SKM-1 (cell line): Measurements from ENCODE around the gene RXRA.

ENCODE experiments used
- DNase-seq: peaks from one replicate; lab custom pipeline; 2025; ENCODE audit not compliant: unreplicated experiment; lab: John Stamatoyannopoulos, UW

RXRA gene

GRCh38 chr9:134322781-134323241 lies 3.4 kb upstream of the RXRA start:
- no peak for DNase-seq

- no peak for DNase-seq
Measured at GRCh38 chr9:134323741-134324358, 2.4 kb upstream of the RXRA start.

GRCh38 chr9:134324359-134325095 lies 1.7 kb upstream of the RXRA start:
- DNase-seq: peak; percentile 31

- DNase-seq: no peak
Measured at GRCh38 chr9:134325096-134325812, 1.0 kb upstream of the RXRA start.

GRCh38 chr9:134326724-134327601 lies 708 bp downstream of the RXRA start:
- DNase-seq: no peak

GRCh38 chr9:134327671-134328231 lies 1.5 kb downstream of the RXRA start:
- no peak for DNase-seq

- no peak for DNase-seq
Measured at GRCh38 chr9:134328341-134328840, 2.1 kb downstream of the RXRA start.

- no peak for DNase-seq
Measured at GRCh38 chr9:134328841-134329575, 2.8 kb downstream of the RXRA start.

GRCh38 chr9:134329576-134329855 lies 3.3 kb downstream of the RXRA start:
- DNase-seq: no peak

GRCh38 chr9:134329886-134330285 lies 3.6 kb downstream of the RXRA start:
- DNase-seq: no peak

GRCh38 chr9:134330590-134330989 lies 4.3 kb downstream of the RXRA start:
- no peak for DNase-seq

GRCh38 chr9:134331186-134332025 lies 5.2 kb downstream of the RXRA start:
- DNase-seq: no peak

GRCh38 chr9:134332266-134332665 lies 6.0 kb downstream of the RXRA start:
- no peak for DNase-seq

- DNase-seq: no peak
Measured at GRCh38 chr9:134332841-134333233, 6.6 kb downstream of the RXRA start.

GRCh38 chr9:134333234-134333873 lies 7.1 kb downstream of the RXRA start:
- DNase-seq: no peak

- DNase-seq: no peak
Measured at GRCh38 chr9:134333874-134334581, 7.8 kb downstream of the RXRA start.

GRCh38 chr9:134335061-134335460 lies 8.8 kb downstream of the RXRA start:
- no peak for DNase-seq
